ENCODE results near the gene COX4I2. TPM values are rescaled to one million over a fixed set of nuclear protein-coding genes. Genes with fewer than 3 reads are reported as not detected.

COX4I2 gene
- total RNA-seq, 1 donor from 2014 or later, result not detected

Small RNAs within 50 kb of the gene (microRNA-seq; reads per million reads assigned to microRNA genes)
- not detected for gene MIR3193 (ENCODE audit: unreplicated experiment)

Other genes starting within 250 kb of the COX4I2 start
- gene DEFB119, start 247.3 kb upstream of the COX4I2 start, total RNA-seq, result not detected in 2 replicates
- not detected in 2 replicates for gene DEFB121, start 231.7 kb upstream of the COX4I2 start, total RNA-seq
- gene DEFB123, start 197.3 kb upstream of the COX4I2 start, total RNA-seq, result not detected in 2 replicates
- gene DEFB124, start 162.8 kb upstream of the COX4I2 start, total RNA-seq, result not detected in 2 replicates
- not detected in 2 replicates for gene REM1, start 162.6 kb upstream of the COX4I2 start, total RNA-seq
- gene HM13, start 123.5 kb upstream of the COX4I2 start, total RNA-seq, result 173 and 203 TPM in 2 replicates
- 8.2 TPM in 2 replicates for gene ID1, start 32.6 kb upstream of the COX4I2 start, total RNA-seq
- 67.0 and 69.4 TPM in 2 replicates for gene BCL2L1, start 85.0 kb downstream of the COX4I2 start, total RNA-seq
- gene TPX2, start 101.4 kb downstream of the COX4I2 start, total RNA-seq, result 22.6 and 25.5 TPM in 2 replicates
- gene MYLK2, start 181.4 kb downstream of the COX4I2 start, total RNA-seq, result 0.10 and 0.27 TPM in 2 replicates
- 11.8 and 13.6 TPM in 2 replicates for gene FOXS1, start 207.7 kb downstream of the COX4I2 start, total RNA-seq
- gene DUSP15, start 232.6 kb downstream of the COX4I2 start, total RNA-seq, result 2.1 and 3.2 TPM in 2 replicates
- gene TTLL9, start 232.7 kb downstream of the COX4I2 start, total RNA-seq, result 0.18 and 0.24 TPM in 2 replicates

All from osteocyte (in vitro differentiated cells).